Prostate gland (tissue), 2 donors: ENCODE measurements around the gene ARL5C.

Experiments used
- POLR2A ChIP-seq: fragments of 450-650 bp; IDR thresholded peaks from one replicate; pipeline ENCODE4 v1.6.1; 2016; ENCODE audit warnings: antibody characterized with exemption, mild to moderate bottlenecking
- TF ChIP-seq, protein P1 (sequence below), 4 experiments: fragments of 200-600 bp in 2 of 4; fragments of 450-650 bp in 2 of 4; sonication (generic) in 2 of 4; IDR thresholded peaks; 1 replicate in 3 of 4; 2 replicates in 1 of 4; pipeline ENCODE4 v1.5.1; 2016 to 2019; ENCODE audit warnings: antibody characterized with exemption in 4 of 4, mild to moderate bottlenecking in 2 of 4, moderate library complexity in 2 of 4

DNA sequence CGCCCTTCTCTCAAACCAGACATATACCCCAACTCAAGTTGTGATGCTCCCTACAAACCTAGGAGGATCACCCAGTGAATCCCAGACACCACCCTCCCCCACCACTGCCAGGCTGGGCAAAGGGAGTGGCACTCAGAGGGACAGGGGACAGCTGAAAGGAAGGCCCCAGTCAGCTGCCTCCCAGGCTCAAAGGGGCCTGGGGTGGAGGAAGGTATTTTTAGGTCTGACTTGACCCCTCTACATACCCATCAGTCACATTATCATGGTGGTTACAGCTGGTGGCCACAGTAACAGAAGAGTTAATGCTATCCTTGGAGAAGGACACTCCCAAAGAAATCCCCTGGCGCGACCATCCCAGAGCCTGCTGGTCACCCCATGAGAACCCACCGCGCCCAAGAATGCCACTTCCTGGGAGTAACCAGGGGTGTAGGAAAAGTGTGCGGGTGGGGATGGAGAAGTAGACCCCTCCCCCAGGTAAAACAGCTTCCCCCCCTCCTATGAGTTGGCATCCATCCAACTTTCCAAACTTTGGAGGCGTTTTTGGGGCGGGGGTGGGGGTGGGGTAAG is 30.4 kb upstream of the ARL5C start:
- TF ChIP-seq, protein P1, sequence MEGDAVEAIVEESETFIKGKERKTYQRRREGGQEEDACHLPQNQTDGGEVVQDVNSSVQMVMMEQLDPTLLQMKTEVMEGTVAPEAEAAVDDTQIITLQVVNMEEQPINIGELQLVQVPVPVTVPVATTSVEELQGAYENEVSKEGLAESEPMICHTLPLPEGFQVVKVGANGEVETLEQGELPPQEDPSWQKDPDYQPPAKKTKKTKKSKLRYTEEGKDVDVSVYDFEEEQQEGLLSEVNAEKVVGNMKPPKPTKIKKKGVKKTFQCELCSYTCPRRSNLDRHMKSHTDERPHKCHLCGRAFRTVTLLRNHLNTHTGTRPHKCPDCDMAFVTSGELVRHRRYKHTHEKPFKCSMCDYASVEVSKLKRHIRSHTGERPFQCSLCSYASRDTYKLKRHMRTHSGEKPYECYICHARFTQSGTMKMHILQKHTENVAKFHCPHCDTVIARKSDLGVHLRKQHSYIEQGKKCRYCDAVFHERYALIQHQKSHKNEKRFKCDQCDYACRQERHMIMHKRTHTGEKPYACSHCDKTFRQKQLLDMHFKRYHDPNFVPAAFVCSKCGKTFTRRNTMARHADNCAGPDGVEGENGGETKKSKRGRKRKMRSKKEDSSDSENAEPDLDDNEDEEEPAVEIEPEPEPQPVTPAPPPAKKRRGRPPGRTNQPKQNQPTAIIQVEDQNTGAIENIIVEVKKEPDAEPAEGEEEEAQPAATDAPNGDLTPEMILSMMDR (IDR thresholded peaks at IDR 0.05) = no peak
- no peak for TF ChIP-seq POLR2A
